Measurements from ENCODE around the gene TIMMDC1.
A peak's percentile ranks its signal among the peaks of the same experiment; 100 is the strongest.
"Not testable (repeated sequence)": the region's sequence is repeated elsewhere in the genome, so short reads cannot be mapped to it uniquely, and the experiment has no call there.

Gene TIMMDC1

DNA sequence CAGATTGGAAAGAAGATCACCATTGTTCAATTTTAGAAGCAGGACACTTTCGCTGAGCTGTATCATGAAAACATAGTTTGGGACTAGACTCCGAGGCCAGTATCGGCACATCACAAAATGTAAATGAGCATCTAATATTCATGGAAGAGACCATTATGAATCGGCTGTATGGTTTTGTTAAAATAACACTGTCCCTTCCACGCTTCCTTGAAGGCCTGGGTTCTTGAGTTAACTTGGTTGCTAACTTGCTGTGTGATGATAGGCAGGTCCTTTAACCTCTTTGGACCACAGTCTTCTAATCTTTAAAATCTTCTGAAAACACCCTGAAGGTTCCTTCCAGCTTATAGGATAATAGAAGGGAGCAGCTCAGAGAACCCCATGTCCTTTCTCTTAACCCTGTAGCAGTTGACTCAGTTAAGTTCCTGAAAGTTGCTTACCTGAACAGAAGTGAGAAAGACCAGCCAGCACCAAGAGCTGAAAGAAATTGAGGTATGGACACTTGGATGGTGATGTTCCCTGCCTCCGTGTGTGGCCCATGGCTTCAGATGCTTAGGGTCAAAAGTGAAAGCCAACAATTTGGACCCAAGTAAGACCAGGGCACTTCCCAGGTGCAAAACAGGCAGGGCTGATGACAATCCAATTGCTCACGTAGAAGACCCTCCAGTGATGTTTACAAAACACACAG lies 59.0 kb downstream of the TIMMDC1 start:
- no peak for DNase-seq

DNA sequence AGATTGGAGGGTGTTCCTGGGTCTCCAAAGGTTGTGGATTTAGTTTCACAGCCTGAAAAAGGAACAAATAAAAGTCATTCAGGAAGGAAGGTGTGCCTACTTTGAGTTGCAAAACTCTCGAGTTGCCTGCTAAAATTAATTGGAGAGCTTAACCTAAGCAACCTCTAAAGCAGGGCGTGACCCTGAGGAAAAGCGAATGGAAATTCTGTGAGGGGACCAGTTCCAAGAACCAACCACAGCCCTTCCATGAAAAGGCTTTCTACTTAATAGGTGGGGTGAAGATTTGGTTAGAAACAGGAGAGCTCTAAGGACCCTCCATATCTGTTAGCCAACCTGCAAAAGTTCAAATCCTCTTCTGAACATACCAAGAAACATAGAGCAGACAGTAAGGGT lies 59.5 kb downstream of the TIMMDC1 start:
- DNase-seq = no peak

DNA sequence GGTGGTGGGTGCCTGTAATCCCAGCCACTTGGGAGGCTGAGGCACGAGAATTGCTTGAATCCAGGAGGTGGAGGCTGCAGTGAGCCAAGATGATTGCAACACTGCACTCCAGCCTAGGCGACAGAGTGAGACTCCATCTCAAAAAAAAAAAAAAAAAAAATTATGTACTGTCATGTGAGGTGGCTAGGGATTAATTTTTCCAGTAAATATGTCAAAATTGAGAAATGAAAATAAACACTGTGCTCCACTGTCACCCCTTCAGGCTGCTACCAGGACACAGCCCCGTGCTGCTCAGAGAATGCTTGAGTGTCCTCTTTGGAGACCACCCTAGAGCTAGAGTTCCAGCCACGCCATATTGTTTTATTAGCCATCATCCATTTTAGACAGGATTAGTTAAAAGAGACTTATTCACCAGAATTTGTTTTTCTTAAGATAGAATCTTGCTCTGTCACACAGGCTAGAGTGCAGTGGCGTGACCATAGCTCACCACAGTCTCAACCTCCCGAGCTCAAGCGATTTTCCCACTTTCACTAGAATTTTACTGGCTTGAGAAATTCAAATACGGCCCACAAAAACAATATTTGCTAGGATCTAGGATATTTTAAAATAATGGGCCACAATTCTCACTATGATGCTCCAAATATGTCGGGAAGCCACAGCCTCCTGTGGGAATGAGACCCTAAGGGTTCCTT lies 60.4 kb downstream of the TIMMDC1 start:
- no peak for DNase-seq

DNA sequence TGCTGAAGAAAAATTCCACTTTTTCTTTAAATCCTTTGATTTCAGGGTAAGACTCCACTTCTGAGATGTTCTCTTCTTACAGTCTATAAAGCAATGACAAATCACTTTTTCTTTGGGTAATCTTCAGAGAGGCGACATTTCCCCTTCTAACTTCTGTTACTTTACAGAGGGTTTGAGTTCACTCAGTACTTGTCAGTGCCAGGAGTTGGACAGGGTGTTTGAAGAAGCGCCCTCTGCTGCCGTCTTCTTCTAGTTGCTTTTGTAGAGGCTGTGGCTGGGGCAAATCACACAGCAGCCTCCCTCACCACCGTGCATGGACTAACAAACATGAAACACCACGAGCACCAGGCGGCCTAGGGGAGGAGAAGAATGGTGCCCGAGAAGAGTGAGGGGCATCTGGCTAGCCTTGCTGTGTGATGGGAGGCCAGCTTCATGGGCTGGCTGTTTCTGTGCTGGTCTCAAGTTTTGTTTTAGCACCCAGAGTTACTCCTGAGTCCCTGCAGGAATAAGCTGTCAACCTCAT lies 61.2 kb downstream of the TIMMDC1 start, which contains the start of gene CD80:
Gene CD80 (minus strand): TSS at position 174 of the 523 bp plus-strand sequence. CDS start 1,886 bp downstream, outside the sequence.
- DNase-seq = peak in 3 of 5 experiments; percentile 21 to 90 (median 50)

DNA sequence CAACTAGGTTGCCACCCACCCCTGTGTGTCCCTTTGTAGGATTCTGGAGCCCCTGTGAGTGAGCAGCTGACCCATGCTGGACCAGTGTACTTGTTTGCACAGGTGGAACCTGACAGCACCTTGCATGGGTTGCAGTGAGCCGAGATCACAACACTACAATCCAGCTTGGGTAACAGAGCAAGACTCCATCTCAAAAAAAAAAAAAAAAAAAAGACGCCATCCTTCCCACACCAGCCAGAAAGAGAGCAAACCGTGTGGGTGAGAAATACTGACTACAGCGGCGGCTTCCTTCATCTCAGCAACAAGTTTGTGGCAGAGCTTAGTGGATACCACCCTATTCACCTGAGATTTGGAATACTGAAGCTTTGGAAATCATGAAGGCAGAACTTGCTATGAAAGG lies 61.8 kb downstream of the TIMMDC1 start:
- no peak for DNase-seq

DNA sequence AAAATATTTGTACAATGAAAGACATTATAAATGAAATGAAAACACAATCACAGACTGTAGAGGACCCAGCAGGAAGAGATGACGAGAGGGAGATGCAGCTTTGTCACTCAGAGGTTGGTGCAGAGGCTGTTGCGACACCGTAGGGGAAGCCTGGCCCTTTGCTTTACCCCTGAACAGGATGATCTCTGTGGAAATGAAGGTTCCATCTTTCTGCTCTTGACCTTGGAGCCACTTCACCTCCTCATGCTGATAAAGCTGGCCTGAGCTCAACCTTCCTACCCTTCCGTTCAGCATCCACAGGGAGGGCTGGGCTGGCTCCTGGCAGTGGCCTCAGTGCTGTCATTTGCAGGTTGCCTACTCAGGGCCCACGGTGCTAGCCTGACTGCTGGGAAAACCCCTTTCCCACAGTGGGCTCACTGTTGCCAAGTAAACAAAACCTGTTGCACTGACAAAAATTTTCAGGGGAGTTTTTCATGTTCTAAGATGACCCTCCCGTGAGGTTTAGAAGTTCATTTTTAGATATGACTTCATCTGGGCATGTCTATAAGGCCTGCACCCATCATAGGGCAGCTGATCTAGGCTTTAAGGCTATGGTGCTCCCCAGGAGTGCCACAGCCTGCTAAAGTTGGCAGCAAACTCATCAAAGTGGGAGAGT lies 64.1 kb downstream of the TIMMDC1 start:
- peak in 4 of 5 experiments; percentile 15 to 82 (median 43) for DNase-seq

DNA sequence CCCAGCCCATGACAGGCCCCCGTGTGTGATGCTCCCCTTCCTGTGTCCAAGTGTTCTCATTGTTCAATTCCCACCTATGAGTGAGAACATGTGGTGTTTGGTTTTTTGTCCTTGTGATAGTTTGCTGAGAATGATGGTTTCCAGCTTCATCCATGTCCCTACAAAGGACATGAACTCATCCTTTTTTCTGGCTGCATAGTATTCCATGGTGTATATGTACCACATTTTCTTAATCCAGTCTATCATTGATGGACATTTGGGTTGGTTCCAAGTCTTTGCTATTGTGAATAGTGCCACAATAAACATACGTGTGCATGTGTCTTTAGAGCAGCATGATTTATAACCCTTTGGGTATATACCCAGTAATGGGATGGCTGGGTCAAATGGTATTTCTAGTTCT lies 65.0 kb downstream of the TIMMDC1 start:
- DNase-seq = not testable (repeated sequence)

DNA sequence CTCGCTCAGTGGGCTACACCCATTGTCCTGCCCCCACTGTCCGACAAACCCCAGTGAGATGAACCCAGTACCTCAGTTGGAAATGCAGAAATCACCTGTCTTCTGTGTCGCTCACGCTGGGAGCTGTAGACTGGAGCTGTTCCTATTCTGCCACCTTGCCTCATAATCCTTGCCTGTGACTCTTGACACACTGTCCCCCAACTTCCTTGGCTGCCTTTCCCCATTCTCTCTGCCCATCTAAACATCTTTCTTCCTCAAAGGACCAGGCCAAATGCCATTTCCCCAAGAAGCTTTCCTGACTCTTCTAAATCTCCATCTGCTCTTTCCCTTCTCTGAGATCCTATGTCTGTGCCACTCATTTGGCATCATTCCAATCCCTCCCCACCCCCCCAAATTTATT lies 70.8 kb downstream of the TIMMDC1 start:
- no peak for DNase-seq

DNA sequence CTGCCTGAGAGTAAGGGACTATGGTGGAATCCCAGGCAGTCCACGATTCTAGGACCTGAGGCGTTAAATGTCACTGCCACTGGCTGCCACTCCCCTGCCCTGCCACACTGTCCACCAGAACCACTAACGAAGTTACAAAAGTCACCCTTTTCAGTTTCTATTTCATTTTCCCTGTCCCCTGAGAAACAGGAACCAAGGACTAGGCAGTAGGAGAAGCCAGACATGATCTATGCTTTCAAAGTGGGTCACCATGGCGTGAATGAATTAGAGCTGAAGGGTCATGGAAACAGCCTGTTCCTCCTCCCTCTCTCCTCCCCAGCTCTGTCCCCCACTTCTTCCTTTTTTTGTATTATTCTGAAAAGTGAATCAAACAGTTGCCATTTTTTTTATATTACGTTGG lies 71.9 kb downstream of the TIMMDC1 start:
- DNase-seq = no peak

DNA sequence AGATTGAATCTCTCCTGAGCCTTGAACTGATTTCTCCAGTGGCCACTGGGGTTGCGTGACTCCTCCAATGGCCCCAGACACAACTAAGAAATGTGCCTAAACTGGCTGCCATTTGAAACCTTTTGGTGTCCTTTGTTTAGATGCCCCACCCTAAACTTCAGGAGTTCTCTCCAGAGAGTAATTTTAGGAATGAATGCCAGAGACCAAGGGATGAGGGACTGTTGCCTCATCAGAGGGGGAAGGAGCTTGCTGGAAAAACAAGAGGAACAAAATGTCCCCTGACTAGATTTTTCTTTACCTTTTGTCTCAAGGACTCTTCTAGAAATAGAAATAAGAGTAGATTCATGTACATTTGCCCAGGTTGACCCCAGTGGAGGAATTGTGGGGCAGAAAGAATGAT lies 72.9 kb downstream of the TIMMDC1 start:
- DNase-seq = no peak

DNA sequence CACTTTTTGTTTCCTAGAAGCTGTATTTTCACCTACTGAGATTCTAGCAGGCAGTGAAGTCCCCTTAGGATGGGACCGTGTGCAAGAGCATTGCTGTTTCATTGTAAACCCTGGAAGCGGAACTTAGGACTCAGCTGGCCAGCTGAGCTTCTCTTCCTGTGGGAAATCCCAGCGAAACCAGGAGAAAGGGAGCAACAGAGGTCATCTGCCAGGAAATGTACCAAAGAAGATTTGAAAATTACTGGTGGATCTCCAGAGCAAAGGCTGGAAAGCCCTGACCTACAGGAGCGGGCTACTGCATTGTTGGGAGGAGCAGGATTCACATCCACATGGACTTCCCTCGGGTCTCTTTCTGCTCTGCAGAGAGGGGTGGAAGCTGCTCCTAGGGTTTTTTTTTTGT lies 73.3 kb downstream of the TIMMDC1 start:
- DNase-seq = no peak
